Measurements from ENCODE around the gene PNMA6A. TPM values are rescaled to one million over a fixed set of nuclear protein-coding genes. Genes with fewer than 3 reads are reported as not detected.
A peak's percentile ranks its signal among the peaks of the same experiment; 100 is the strongest.
"Not testable (repeated sequence)": the region's sequence is repeated elsewhere in the genome, so short reads cannot be mapped to it uniquely, and the experiment has no call there.

The PNMA6A gene
- total RNA-seq, result 0.78 TPM
- long read RNA-seq, partial matches to known transcripts, result 0 of 3 reads
- long read RNA-seq, other reads (novel, unspliced or antisense), result 0 of 3 reads

DNA sequence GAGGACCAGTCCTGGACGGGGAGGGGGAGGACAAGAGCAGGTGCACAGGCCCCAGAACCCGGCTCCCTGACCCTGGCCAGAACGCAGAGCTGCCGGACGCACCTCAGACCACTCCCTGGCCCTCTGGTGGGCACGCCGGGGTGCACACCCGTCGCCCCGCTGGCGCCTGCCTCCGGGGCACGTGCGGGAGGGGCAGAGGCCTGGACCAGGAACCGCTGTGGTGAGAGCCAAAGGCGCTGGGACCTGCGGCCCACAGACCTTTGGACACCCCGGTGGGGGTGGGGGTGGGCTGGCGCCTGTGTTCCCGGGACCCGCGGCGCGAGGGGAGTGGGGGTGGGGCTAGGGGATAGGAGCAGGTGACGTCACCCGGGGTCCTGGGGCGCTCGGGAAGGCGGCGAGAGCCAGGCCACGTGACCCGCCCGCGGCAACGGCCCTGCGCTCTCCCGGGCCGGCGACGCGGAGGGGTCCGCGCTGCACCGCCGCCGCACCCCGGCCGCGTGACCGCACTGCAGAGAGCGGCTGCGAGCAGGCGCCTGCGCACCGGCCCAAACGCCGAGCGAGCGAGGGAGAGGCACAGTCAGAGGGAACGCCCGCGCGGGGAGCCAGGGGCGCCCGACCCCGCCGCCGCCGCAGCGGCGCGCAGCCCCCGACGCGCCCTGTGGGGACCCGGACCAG is at the start of gene PNMA6A:
Gene PNMA6A (plus strand): TSS at position 546 of the 675 bp plus-strand sequence. CDS start 609 bp downstream, outside the sequence.
- DNase-seq (ENCODE audit: low spot score); intact Hi-C loops (cut with DNase I): not testable (repeated sequence)

DNA sequence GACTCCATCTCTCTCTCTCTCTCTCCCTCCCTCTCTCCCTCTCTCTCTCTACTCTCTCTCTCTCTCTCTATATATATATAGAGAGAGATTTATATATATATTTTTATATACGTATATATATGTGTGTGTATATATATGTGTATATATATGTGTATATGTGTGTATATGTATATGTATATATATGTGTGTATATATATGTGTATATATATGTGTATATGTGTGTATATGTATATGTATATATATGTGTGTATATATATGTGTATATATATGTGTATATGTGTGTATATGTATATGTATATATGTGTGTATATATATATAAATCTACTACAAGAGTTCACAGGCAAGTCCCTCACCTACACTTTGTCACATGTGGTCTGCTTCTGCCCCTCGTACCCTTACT is 45.8 kb upstream of the PNMA6A start:
- DNase-seq (ENCODE audit: low spot score); intact Hi-C loops (cut with DNase I): not testable (repeated sequence)

DNA sequence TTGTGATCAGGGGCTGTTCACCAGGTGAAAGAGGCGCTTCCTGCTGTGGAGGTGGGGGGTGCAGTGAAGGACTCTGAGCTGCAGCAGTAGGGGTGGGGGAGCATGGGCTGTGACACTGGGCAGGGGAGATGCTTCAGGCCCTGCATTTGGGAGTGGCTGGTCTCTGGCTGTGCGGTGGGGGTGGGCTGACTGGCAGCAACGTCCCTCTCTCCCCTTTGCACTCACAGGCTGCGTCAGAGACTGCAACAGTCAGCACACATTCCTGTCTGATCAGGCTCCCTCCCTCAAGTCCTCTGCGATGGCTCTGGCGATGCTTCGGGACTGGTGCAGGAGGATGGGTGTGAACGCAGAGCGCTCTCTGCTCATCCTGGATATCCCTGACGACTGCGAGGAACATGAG is 43.8 kb upstream of the PNMA6A start:
- intact Hi-C loops (cut with DNase I); DNase-seq (ENCODE audit: low spot score): not testable (repeated sequence)

DNA sequence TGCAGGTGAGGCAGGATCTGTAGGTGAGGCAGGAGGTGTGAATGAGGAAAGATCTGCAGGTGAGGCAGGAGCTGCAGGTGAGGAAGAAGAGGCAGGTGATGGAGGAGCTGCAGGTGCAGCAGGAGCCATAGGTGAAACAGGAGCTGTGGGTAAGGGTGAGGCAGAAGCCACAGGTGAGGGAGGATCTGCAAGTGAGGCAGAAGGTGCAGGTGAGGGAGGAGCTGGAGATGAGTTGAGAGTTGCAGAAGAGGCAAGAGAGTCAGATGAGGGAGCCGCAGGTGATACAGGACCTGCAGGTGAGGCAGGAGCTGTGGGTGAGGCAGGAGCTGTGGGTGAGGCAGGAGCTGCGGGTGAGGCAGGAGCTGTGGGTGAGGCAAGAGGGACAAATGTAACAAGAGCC is 43.1 kb upstream of the PNMA6A start:
- intact Hi-C loops (cut with DNase I), result no loop called here
- no peak for DNase-seq (ENCODE audit: low spot score)

DNA sequence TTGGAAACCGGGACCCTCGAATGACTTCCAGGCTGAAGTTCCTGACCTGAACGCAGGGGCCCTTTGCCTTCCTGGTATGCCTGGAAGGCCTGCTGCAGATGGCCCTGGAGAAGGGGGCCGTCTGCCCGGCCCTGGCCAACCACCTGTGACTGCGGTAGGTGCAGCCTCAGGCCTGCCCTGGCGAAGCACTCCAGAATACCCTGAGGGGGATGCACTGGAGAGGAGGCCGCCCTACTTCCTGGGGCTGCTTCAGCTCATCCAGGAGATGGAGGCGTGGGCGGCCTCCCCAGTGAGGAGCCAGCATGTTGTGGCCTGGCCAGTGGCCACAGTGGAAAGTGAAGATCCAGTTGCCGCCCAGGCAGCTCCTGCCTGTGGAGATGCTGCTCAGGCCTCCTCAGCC is 42.4 kb upstream of the PNMA6A start:
- no peak for DNase-seq (ENCODE audit: low spot score)
- intact Hi-C loops (cut with DNase I), result loop anchor here (5.0 kb wide), 1 partner anchor 477 kb away; no protein-coding TSS in a partner anchor

DNA sequence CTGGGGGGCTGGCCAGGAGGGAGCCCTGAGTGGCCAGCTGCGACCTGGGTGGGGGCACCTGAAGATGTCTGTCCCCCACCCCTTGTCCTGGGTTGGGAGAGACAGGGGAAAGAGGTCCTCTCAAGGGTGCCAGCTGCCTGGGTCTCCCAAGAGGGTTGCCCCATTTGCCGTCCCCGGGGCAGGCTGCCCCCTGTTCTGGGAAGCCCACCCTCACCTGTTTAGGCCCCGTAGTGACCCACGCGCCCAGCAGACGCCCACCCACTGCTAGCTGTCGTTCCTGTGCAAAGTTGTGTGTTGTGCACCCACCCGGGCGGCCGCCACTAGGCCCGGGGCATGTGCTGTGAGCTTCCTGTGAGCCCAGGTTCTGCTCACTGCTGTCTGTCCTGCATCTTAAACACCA is 41.5 kb upstream of the PNMA6A start:
- intact Hi-C loops (cut with DNase I), result loop anchor here (5.0 kb wide), 1 partner anchor 476 kb away; no protein-coding TSS in a partner anchor

DNA sequence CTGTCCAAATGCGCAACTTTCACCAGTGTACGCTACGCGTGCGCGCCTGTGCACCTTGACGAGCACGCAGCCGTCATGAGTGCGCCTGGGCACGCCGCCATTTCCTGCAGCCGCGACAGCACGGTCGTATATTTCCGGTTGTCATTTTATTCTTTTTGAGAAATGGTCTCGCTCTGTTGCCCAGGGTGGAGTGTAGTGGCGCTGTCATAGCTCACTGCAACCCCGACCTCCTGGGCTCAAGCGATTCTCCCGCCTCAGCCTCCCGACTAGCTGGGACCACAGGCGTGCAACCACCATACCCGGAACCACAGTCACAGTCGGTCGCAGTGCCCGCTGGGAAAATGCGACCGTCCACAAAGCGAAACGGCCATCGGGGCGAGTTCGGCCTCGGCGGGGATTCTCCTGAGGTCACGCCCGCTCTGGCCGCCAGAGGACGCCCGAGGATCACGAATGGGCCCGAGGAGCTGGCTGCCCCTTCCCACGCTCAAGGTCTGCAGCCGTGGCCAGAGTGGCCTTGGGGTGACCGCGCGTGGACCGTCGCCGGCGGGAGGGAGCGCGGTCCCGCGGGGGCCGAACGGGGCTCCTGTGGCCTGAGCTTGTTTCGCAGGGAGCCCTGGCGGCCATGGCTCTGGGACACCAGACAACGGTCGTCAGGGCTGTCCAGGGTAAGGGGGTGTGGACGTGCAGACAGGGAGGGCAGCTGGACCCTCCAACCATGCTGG is 39.7 kb upstream of the PNMA6A start:
- DNase-seq (ENCODE audit: low spot score), result peak; percentile 89
- intact Hi-C loops (cut with DNase I), result loop anchor here (5.0 kb wide), 1 partner anchor 475 kb away; no protein-coding TSS in a partner anchor

More for the DNA sequence above, 41.5 kb upstream of the PNMA6A start:
- DNase-seq (ENCODE audit: low spot score), result no peak

DNA sequence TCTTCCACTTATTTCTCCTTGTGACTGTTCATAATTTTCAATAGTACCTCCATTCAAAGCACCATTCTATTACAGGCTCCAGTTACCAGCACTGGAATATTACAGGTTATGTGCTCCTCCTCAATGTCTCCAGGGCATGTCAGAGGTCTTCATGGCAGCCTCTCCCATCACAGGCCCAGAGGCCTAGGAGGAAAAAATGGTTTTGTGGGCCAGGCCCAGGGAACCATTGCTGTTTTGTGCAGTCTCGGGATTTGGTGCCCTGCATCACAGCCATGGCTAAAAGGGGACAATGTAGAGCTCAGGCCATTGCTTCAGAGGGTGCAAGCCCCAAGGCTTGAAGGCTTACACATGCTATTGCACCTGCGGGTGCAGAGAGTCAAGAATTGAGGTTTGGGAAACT is 23.2 kb upstream of the PNMA6A start:
- no peak for DNase-seq (ENCODE audit: low spot score)
- intact Hi-C loops (cut with DNase I), result no loop called here

DNA sequence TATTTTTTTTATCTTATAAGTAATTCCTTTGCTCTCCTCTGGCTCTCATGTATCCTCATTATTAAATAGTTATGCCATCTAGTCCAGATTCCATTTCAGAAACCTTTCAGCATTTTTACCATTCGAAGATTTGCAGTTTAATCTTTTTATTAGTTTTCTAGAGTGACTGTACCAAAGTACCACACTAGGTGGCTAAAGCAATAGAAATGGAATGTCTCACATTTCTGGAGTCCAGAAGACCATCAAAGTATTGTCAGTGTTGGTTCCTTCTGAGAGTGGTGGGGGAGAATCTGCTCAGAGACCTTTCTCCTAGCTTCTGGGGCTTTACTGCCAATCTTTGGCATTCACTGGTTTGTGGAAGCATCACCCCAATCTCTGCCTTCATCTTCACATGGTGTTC is 19.7 kb upstream of the PNMA6A start:
- no peak for DNase-seq (ENCODE audit: low spot score)
- intact Hi-C loops (cut with DNase I), result no loop called here

DNA sequence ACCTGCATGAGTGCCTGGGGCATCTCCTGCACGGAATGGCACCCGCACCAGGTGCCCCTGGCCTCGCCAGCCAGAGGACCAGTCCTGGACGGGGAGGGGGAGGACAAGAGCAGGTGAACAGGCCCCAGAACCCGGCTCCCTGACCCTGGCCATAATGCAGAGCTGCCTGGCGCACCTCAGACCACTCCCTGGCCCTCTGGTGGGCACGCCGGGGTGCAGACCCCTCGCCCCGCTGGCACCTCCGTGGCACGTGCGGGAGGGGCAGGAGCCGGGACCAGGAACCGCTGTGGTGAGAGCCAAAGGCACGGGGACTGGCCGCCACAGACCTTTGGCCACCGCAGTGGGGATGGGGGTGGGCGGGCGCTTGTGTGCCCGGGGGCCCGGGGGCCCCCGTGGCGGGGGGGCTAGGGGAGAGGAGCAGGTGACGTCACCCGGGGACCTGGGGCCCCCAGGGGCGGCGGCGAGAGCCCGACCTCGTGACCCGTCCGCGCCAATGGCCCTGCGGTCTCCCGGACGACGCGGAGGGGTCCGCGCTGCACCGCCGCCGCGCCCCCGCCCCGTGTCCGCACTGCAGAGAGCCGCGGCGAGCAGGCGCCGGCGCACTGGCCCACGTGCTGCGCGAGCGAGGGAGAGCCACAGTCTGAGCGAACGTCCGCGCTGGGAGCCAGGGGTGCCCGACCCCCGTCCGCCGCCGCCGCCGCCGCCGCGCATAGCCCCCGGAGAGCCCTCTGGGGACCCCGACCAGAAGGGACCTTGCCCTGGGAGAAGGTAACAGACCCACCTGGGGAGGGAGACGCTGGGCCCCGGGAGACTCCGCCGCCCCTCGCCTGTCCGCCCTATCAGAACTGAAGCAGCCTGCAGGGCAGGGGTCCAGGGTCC is 16.1 kb upstream of the PNMA6A start, which contains the start of gene PNMA3:
Gene PNMA3 (plus strand): TSS at position 600 of the 879 bp plus-strand sequence. CDS start 586 bp downstream, outside the sequence.
- DNase-seq (ENCODE audit: low spot score), result no peak
- intact Hi-C loops (cut with DNase I), result no loop called here

DNA sequence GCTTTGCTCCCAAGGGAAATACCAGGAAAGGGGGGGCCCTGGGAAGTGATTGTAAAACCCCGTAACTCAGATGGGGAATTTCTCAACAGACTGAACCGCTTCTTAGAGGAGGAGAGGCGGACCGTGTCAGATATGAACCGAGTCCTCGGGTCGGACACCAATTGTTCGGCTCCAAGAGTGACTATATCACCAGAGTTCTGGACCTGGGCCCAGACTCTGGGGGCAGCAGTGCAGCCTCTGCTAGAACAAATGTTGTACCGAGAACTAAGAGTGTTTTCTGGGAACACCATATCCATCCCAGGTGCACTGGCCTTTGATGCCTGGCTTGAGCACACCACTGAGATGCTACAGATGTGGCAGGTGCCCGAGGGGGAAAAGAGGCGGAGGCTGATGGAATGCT is 15.0 kb upstream of the PNMA6A start:
- intact Hi-C loops (cut with DNase I), result no loop called here
- no peak for DNase-seq (ENCODE audit: low spot score)

DNA sequence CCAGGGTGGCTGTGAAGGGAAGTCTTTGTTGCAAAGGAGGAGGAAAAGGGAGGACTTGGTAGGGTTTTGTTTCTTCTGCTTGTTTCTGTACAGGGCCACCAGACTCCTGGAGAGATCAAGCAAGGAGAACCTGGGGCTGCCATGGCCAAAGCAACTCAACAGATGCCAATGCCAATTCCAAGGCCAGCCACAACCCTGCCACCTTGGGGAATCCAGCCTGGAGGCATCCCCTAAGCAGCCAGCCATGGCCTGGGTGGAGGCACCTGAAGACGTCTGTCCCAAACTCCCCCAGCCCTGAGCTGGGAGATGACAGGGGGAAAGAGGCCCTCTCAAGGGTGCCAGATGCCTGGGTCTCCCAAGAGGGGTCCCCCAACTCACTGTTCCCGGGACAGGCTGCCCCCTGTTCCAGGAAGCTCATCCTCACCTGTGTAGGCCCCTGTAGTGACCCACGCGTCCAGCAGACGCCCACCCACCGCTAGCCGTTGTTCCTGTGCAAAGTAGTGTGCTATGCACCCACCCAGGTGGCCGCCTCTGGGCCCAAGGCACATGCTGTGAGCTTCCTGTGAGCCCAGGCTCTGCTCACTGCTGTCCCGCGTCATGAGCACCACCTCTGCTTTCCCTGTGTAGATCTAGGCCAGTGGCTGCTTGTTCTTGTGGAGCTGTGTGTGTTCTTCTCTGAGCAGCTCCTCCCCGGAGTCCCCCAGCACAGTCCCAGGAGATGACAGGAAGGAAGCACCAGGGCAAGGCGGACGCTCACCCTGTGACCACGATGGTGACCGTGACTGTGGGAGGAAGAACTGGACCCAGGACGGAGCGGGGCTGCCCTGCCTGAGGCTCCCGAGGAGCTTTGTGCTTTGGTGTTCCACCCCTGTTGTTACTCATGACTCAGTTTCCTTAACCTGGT is 12.8 kb upstream of the PNMA6A start:
- DNase-seq (ENCODE audit: low spot score), result no peak
- intact Hi-C loops (cut with DNase I), result no loop called here

DNA sequence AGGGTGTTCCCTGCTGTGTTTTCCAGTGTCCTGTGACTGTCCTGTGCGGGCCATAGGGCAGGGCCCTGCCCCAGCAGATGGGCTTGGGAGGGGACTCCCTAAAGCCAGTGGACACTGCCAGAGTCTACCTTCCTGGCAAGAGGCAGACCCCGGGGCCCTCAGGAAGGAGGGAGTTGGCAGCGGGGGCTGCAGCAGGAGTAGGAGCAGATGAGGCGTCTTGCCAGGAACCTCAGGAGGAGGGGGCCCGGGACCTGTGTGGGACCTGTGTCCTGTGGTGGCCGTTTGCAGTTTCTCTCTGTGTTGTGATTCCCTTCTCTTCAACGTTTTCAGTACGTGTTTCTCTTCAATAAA is 12.2 kb upstream of the PNMA6A start:
- no peak for DNase-seq (ENCODE audit: low spot score)
- intact Hi-C loops (cut with DNase I), result no loop called here

DNA sequence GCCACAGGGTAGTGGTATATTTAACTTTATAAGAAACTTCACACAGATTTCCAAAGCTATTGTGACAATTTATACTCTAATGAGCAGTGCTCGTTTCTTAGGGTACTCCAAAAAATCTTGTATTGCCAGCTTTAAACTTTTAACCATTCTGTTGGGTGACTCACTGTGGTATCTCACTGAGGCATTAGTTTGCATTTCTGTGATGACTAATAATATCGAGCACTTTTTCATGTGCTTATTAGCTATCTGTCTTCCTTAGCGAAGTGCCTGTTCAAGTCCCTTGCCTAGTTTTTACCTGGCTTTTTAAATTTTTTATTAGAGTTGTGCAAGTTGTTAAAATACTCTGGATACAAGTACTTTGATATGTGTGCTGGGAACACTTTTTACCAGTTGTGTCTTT is 10.5 kb upstream of the PNMA6A start:
- intact Hi-C loops (cut with DNase I), result no loop called here

DNA sequence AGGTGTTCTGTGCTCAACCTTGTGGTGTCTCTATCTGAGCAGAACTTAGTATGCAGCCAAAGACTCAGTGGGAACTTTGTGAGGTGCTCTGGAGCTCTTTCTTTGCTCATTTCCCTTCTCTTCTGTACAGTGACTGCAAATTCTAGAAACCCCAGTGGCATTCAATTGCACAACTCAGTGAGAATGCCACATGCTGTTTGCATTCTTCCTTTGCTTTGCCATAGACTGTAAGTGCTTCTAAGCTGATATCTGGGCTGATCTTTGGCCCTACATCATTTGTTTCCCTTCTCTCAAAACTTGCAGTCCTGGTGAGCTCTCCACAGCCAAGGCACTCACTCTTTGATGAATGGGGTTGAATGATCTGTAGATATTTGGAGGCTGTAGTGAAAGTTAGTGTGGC is 8.9 kb upstream of the PNMA6A start:
- intact Hi-C loops (cut with DNase I), result no loop called here

More for the DNA sequence above, 10.5 kb upstream of the PNMA6A start:
- no peak for DNase-seq (ENCODE audit: low spot score)

DNA sequence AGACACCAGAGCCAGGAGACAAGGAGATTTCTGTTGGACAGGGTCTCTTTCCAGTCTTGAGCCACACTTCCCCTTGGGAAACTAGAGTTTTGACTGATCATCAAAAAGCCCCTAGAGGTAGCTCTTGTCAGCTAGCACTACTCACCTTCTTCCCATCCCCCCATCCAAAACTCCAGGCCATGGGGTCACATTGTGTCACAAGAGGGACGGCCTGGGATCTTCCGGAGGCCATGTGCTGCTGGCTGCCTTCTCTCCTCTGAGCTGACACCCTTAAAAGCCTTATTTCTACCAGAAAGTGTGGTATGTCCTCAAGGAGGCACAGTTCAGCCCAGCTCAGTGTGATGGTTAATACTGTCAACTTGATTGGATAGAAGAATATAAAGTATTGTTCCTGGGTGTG is 8.2 kb upstream of the PNMA6A start:
- no peak for DNase-seq (ENCODE audit: low spot score)
- intact Hi-C loops (cut with DNase I), result no loop called here

More for the DNA sequence above, 8.9 kb upstream of the PNMA6A start:
- no peak for DNase-seq (ENCODE audit: low spot score)

DNA sequence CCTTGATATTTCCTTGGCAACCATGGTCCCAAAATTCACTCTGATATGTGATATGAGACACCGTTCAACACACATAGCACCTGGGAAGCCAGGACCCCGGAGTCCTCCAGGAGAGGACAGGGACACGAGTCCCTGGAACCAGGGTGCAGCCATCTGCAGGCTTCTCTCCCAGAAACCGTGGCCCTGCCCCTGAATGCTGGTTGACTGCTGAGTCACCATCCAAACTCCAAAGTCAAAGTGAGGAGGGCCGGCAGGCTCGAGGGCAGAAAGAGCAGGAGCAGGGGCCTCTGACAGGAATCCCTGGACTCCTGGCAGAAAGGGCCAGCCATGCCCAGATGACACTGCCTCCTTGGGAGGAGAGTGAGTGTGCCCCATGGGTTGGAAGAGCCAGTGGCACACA is 6.9 kb upstream of the PNMA6A start:
- intact Hi-C loops (cut with DNase I), result no loop called here
- no peak for DNase-seq (ENCODE audit: low spot score)

DNA sequence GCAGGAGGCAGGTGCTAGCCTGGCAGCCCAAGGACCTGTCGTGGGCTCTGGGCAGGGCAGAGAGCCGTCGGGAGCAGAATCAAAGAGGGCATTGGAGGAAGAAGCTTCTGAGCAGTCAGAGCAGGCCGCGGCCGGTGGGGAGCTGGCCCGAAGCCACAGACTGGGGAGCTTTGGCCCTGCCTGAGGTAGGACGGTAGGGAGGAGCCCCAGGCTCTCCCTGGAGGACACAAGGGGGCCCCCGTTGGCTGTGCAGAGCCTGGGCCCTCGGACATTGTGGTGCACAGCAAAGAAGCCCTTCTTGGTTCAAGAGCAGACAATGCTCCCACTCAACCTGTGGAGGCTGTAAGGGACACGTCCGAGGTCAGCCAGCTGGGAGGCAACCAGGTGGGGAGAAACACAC is 5.9 kb upstream of the PNMA6A start:
- DNase-seq (ENCODE audit: low spot score); intact Hi-C loops (cut with DNase I): not testable (repeated sequence)

DNA sequence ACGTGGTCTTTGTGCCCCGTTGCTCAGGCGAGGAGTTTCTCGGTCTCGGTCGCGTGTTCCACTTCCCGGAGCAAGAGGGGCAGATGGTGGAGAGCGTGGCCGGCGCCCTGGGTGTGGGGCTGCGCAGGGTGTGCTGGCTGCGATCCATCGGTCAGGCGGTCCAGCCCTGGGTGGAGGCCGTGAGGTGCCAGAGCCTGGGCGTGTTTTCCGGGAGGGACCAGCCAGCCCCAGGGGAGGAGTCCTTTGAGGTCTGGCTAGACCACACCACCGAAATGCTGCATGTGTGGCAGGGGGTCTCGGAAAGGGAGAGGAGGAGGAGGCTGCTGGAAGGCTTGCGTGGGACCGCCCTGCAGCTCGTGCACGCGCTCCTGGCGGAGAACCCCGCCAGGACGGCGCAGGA is 1.1 kb downstream of the PNMA6A start:
- intact Hi-C loops (cut with DNase I); DNase-seq (ENCODE audit: low spot score): not testable (repeated sequence)
